Astrocyte (in vitro differentiated cells and primary cell): ENCODE data around the gene WRAP53.

Experiments used
- EZH2 ChIP-seq: IDR thresholded peaks from 2 replicates; pipeline ENCODE4 v1.6.1; 2012; ENCODE audit warnings: mild to moderate bottlenecking, low read length, inconsistent platforms; ENCODE audit not compliant: insufficient read depth
- TF ChIP-seq, protein P1 (sequence below): IDR thresholded peaks from 2 replicates; pipeline ENCODE4 v1.5.1; 2011; ENCODE audit warnings: low read depth, mild to moderate bottlenecking, inconsistent platforms, low read length, moderate library complexity; ENCODE audit not compliant: insufficient read depth

DNA sequence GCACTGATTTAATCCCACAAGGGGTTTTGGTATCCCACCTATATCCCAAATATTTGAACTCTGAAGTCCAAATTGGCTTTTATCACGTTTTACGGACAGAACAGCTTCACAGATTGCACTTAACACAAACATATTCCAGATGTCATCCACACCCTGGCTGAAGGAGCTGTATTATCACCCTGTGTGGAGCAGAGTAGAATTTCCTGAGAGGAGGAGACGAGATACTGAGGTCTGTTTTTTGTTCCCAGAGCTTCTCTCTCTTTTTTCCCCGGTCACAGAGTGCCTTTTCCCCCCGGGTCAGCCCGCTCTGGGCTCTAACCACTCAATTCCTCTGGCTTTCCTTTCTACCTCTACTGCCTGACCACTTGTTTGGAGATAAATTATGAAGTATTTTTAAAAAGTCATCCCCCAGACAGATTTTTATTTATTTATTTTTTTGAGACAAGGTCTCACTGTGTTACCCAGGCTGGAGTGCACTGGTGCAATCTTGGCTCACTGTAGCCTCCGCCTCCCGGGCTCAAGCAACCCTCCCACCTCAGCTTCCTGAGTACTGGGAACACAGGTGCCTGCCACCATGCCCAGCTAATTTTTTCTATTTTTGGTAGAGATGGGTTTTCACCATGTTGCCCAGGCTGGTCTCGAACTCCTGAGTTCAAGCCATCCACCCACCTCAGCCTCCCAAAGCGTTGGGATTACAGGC, 59.9 kb downstream of the WRAP53 start:
- TF ChIP-seq, protein P1, sequence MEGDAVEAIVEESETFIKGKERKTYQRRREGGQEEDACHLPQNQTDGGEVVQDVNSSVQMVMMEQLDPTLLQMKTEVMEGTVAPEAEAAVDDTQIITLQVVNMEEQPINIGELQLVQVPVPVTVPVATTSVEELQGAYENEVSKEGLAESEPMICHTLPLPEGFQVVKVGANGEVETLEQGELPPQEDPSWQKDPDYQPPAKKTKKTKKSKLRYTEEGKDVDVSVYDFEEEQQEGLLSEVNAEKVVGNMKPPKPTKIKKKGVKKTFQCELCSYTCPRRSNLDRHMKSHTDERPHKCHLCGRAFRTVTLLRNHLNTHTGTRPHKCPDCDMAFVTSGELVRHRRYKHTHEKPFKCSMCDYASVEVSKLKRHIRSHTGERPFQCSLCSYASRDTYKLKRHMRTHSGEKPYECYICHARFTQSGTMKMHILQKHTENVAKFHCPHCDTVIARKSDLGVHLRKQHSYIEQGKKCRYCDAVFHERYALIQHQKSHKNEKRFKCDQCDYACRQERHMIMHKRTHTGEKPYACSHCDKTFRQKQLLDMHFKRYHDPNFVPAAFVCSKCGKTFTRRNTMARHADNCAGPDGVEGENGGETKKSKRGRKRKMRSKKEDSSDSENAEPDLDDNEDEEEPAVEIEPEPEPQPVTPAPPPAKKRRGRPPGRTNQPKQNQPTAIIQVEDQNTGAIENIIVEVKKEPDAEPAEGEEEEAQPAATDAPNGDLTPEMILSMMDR: no peak
- TF ChIP-seq EZH2: no peak
